D721Med (cell line): Measurements from ENCODE around the gene ALG8.

Experiments
- DNase-seq: peaks from one replicate; pipeline ENCODE4 v3.0.0; 2011; ENCODE audit warnings: low spot score; ENCODE audit not compliant: insufficient read length
- FAIRE-seq: peaks from 2 replicates; lab custom pipeline; 2011; peaks lifted over from hg19 to GRCh38; lab: Jason Lieb, UNC
- TF ChIP-seq, protein P1 (sequence below): IDR thresholded peaks from 2 replicates; pipeline ENCODE4 v1.5.1; 2012; ENCODE audit warnings: mild to moderate bottlenecking, control low read depth; ENCODE audit not compliant: insufficient read depth; ENCODE audit errors: missing control alignments

ALG8 gene

DNA sequence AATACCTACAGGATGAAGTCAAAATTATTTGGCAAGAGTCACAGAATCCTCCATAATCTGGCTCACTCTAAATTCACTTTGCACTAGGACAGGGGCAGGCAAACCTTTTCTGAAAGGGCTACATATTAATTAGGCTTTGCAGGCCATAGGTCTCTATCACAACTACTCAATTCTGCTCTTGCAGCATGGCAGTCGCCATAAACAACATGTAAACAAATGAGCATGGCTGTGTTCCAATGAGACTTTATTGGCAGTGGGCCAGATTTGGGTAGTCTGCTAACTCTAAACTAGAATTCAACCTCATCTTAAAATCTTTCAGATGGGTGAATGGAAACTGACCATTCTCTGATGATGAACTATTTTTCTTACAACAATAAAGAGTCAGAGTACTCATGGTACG lies 70.0 kb downstream of the ALG8 start:
- no peak for FAIRE-seq
- no peak for DNase-seq

DNA sequence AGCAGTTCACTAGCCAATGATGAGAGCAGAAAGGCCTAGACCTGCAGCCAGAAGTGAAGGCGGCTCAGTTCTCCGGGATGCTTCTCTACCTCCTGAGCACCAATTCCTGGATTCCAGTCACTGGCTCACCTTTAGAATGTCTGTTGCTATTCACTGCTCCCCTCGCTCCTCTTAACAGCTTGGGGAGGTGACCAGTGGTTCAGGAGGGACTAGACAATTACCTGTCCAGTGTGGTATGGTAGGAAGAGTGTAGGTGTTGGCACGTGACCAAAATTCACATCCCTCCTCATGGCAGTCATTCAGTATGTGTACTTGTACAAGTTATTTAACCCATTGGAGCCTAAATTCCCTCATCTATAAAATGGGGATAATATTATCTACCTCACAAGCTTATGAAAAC lies 71.7 kb downstream of the ALG8 start:
- TF ChIP-seq, protein P1, sequence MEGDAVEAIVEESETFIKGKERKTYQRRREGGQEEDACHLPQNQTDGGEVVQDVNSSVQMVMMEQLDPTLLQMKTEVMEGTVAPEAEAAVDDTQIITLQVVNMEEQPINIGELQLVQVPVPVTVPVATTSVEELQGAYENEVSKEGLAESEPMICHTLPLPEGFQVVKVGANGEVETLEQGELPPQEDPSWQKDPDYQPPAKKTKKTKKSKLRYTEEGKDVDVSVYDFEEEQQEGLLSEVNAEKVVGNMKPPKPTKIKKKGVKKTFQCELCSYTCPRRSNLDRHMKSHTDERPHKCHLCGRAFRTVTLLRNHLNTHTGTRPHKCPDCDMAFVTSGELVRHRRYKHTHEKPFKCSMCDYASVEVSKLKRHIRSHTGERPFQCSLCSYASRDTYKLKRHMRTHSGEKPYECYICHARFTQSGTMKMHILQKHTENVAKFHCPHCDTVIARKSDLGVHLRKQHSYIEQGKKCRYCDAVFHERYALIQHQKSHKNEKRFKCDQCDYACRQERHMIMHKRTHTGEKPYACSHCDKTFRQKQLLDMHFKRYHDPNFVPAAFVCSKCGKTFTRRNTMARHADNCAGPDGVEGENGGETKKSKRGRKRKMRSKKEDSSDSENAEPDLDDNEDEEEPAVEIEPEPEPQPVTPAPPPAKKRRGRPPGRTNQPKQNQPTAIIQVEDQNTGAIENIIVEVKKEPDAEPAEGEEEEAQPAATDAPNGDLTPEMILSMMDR, result no peak
- FAIRE-seq, result no peak
- DNase-seq, result no peak

More for the DNA sequence above, 70.0 kb downstream of the ALG8 start:
- TF ChIP-seq, protein P1, result no peak

DNA sequence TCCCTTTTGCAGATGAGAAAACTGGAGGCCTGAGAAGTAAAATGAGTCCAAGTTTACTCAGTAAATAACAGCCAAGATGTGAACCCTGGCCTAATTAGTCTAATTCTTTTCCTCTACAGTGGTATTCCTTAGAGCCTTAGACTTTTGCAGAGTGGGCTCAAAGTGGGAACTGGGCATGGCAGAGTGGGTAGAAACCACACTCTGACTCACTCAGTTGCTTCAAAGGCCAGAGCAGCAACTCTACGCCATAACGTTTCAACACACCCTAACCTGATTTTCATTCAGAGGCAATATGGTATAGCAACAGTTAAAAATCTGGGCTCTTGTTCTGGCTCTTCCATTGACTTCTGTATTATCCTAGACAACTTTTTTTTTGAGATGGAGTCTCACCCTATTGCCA lies 73.0 kb downstream of the ALG8 start:
- no peak for DNase-seq
- FAIRE-seq, result no peak
- TF ChIP-seq, protein P1, result no peak

DNA sequence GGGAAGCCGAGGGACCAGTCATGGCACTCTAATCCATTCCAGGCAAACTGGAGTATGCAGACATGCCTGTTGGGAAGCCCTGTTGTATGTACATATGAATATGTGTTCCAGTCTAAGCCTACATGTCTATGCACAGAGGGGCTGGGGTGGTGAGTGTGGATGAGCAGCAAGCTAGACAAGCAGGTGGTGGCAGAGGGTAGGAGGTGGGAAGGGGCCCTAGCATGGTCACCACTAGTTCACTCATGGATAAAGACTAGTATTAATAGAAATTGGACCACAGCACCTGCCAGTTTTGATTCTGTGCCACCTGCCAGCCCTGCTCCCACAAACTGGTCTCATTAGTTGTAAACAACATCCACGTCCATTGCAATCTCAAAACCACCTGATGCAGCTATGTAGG lies 74.2 kb downstream of the ALG8 start:
- DNase-seq (no peak), FAIRE-seq (no peak)
- TF ChIP-seq, protein P1, result no peak

DNA sequence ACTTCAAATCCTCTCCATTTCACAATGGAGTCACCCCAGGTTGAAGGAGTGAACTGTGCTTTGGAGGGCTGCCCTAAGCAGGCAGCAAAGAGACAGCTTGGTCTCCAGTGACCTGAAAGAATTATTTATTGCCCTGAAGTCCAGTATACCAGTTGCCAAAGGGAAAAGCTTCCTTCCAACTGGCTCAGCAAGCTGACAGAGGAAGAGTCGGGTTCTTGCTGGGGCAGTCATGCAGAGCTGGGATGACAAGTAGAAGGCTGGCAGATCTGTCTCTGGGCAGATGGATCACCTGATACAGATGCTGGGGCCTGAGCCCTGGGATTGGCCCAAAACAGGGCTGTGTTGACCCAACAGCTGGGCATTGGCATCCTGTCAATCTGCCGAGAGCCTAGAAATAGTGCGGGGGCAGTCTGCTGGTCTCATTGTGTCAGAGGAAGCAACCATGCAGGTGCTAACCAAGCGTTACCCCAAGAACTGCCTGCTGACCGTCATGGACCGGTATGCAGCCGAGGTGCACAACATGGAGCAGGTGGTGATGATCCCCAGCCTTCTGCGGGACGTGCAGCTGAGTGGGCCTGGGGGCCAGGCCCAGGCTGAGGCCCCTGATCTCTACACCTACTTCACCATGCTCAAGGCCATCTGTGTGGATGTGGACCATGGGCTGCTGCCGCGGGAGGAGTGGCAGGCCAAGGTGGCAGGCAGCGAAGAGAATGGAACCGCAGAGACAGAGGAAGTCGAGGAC lies 75.8 kb downstream of the ALG8 start, which contains the start of gene THRSP:
TSS of gene THRSP (plus strand) at position 422 of the 742 bp plus-strand sequence. CDS start at position 443, 21 bp downstream.
- no peak for DNase-seq
- FAIRE-seq, result no peak

DNA sequence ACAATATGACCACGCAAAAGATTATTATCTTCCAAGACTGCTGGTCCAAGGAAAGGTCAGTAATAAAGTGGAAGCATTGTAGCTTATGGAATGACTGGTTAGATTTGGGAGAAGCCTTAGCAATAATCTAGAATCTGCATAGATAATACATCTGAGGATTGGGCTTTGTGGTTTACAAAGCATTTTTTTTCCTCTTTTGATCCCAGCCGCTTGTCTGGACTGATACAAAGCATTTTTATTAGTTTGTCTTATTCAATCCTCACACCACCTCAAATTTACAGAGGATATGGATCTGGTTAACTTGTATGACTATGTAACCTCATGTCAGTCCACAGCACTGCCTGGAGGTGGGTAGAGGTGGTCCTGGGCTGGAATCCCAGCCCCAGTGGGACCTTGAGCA lies 76.8 kb downstream of the ALG8 start:
- FAIRE-seq (no peak), DNase-seq (no peak)
- TF ChIP-seq, protein P1, result no peak

More for the DNA sequence above, 75.8 kb downstream of the ALG8 start, which contains the start of gene THRSP:
- TF ChIP-seq, protein P1, result no peak

DNA sequence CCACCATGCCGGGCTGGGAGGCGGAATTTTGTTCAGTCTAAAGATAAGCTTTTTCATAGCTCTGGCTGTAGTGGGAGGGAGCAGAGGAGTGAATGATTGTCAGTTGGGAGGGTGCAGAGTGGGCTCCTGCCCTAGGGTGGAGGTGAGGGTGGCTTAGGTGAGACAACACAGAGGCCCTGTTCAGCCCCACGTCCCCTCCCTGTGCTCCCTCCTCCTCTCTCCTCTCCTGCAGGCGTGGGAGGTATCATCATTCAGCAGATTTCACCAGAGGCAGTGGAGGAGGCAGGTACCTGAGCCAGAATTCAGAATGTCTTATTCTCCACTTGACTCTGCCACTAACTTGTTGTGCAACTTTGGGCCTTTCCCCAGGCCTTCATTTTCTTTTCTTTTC lies 77.5 kb downstream of the ALG8 start:
- FAIRE-seq, result no peak
- TF ChIP-seq, protein P1, result no peak

More for the DNA sequence above, 77.5 kb downstream of the ALG8 start:
- DNase-seq, result no peak
